GM19328 (cell line): Measurements from ENCODE around the gene MAPKBP1.

ENCODE experiments used
- ATAC-seq: cut with Tn5 transposase; IDR thresholded peaks from one replicate; pipeline ENCODE4 v1.9.1; 2021; ENCODE audit warnings: mild to moderate bottlenecking, moderate library complexity; ENCODE audit not compliant: unreplicated experiment

Gene MAPKBP1

GRCh38 chr15:41847981-41848380, 73.7 kb downstream of the MAPKBP1 start:
- ATAC-seq, result no peak

GRCh38 chr15:41848631-41849030, 74.3 kb downstream of the MAPKBP1 start:
- no peak for ATAC-seq

- no peak for ATAC-seq
Observed at GRCh38 chr15:41849204-41849603, 74.9 kb downstream of the MAPKBP1 start.

GRCh38 chr15:41849861-41850260, 75.6 kb downstream of the MAPKBP1 start:
- ATAC-seq, result no peak

- ATAC-seq, result no peak
Observed at GRCh38 chr15:41850482-41851166, 76.3 kb downstream of the MAPKBP1 start.

- ATAC-seq, result no peak
Observed at GRCh38 chr15:41851167-41851523, 76.9 kb downstream of the MAPKBP1 start.

GRCh38 chr15:41851755-41852370, 77.6 kb downstream of the MAPKBP1 start:
- no peak for ATAC-seq

- no peak for ATAC-seq
Observed at GRCh38 chr15:41852736-41853590, 78.7 kb downstream of the MAPKBP1 start.

GRCh38 chr15:41853831-41854230, 79.5 kb downstream of the MAPKBP1 start:
- no peak for ATAC-seq

GRCh38 chr15:41854443-41854842, 80.2 kb downstream of the MAPKBP1 start:
- no peak for ATAC-seq

- no peak for ATAC-seq
Observed at GRCh38 chr15:41855261-41855961, 81.1 kb downstream of the MAPKBP1 start.

- ATAC-seq, result no peak
Observed at GRCh38 chr15:41856262-41856661, 82.0 kb downstream of the MAPKBP1 start.

GRCh38 chr15:41856716-41857115, 82.4 kb downstream of the MAPKBP1 start:
- no peak for ATAC-seq

- ATAC-seq, result no peak
Observed at GRCh38 chr15:41857316-41857715, 83.0 kb downstream of the MAPKBP1 start.

GRCh38 chr15:41858756-41859155, 84.5 kb downstream of the MAPKBP1 start:
- ATAC-seq, result no peak

- ATAC-seq, result no peak
Observed at GRCh38 chr15:41860049-41860828, 86.0 kb downstream of the MAPKBP1 start.

GRCh38 chr15:41861736-41862356, 87.6 kb downstream of the MAPKBP1 start:
- ATAC-seq, result no peak

- no peak for ATAC-seq
Observed at GRCh38 chr15:41862515-41863116, 88.3 kb downstream of the MAPKBP1 start.

- no peak for ATAC-seq
Observed at GRCh38 chr15:41865490-41866055, 91.3 kb downstream of the MAPKBP1 start.
